Measurements from ENCODE around the gene DNAJB2.

DNAJB2 gene

GRCh38 chr2:219261024-219261855 lies 17.9 kb upstream of the DNAJB2 start:
- TF ChIP-seq, protein P1, sequence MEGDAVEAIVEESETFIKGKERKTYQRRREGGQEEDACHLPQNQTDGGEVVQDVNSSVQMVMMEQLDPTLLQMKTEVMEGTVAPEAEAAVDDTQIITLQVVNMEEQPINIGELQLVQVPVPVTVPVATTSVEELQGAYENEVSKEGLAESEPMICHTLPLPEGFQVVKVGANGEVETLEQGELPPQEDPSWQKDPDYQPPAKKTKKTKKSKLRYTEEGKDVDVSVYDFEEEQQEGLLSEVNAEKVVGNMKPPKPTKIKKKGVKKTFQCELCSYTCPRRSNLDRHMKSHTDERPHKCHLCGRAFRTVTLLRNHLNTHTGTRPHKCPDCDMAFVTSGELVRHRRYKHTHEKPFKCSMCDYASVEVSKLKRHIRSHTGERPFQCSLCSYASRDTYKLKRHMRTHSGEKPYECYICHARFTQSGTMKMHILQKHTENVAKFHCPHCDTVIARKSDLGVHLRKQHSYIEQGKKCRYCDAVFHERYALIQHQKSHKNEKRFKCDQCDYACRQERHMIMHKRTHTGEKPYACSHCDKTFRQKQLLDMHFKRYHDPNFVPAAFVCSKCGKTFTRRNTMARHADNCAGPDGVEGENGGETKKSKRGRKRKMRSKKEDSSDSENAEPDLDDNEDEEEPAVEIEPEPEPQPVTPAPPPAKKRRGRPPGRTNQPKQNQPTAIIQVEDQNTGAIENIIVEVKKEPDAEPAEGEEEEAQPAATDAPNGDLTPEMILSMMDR (IDR thresholded peaks at IDR 0.05; ENCODE audit: low read depth, low read length), result no peak
- H3K4me3 ChIP-seq (ENCODE audit: low read depth, low read length), result no peak overlapping the region

- TF ChIP-seq, protein P1 (IDR thresholded peaks at IDR 0.05; ENCODE audit: low read depth, low read length), result no peak
- H3K4me3 ChIP-seq (ENCODE audit: low read depth, low read length), result no peak overlapping the region
These were observed 12.9 kb upstream of the DNAJB2 start for GRCh38 chr2:219266232-219266631.

- no peak overlapping the region for H3K4me3 ChIP-seq (ENCODE audit: low read depth, low read length)
- TF ChIP-seq, protein P1 (IDR thresholded peaks at IDR 0.05; ENCODE audit: low read depth, low read length), result no peak
These were observed 12.3 kb upstream of the DNAJB2 start for GRCh38 chr2:219266886-219267285.

DNA sequence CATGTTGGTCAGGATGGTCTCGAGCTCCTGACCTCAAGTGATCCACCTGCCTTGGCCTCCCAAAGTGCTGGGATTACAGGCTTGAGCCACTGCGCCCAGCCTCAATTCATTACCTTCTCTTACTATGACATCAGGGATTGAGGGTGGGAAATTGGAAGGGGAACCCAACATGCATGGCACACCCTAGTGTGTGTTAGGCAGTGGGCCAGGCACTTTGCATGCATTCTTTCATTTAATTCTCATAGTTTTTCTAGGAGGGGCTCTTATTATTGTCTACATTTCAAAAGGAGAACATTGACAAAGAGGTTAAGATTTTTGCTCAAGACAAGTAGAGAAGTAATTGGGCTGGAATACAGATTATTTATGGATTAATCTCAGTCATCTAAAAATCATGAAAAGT lies 10.9 kb upstream of the DNAJB2 start:
- TF ChIP-seq, protein P1 (IDR thresholded peaks at IDR 0.05; ENCODE audit: low read depth, low read length), result no peak
- H3K4me3 ChIP-seq (ENCODE audit: low read depth, low read length), result no peak overlapping the region

- TF ChIP-seq, protein P1 (IDR thresholded peaks at IDR 0.05; ENCODE audit: low read depth, low read length), result no peak
- no peak overlapping the region for H3K4me3 ChIP-seq (ENCODE audit: low read depth, low read length)
These were observed 9.7 kb upstream of the DNAJB2 start for GRCh38 chr2:219269362-219270054.

GRCh38 chr2:219270055-219270372 lies 9.2 kb upstream of the DNAJB2 start:
- no peak overlapping the region for H3K4me3 ChIP-seq (ENCODE audit: low read depth, low read length)
- TF ChIP-seq, protein P1 (IDR thresholded peaks at IDR 0.05; ENCODE audit: low read depth, low read length), result no peak

GRCh38 chr2:219271021-219271420 lies 8.1 kb upstream of the DNAJB2 start:
- TF ChIP-seq, protein P1 (IDR thresholded peaks at IDR 0.05; ENCODE audit: low read depth, low read length), result no peak
- no peak overlapping the region for H3K4me3 ChIP-seq (ENCODE audit: low read depth, low read length)

Measured in WI38 (cell line).